Prostate gland (tissue), 2 donors: ENCODE data around the gene ZMYND11. TPM values are rescaled to one million over a fixed set of nuclear protein-coding genes. Genes with fewer than 3 reads are reported as not detected.

Experiments
- DNase-seq: peaks from one replicate; pipeline ENCODE4 v3.0.0-alpha.2; 2019; ENCODE audit warnings: low spot score
- H3K27ac ChIP-seq, 2 donors: fragments of 200-600 bp; sonication (generic); 2 replicates each; pipeline ENCODE4 v1.5.1; 2017 to 2019
- H3K27me3 ChIP-seq: fragments of 200-600 bp; sonication (generic); replicated peaks from 2 replicates; pipeline ENCODE4 v1.5.1; 2019; ENCODE audit not compliant: insufficient read depth
- H3K36me3 ChIP-seq, 2 donors: fragments of 200-600 bp; sonication (generic); 1 replicate in 1 of 2; 2 replicates in 1 of 2; pipeline versions ENCODE4 v1.5.1 to v1.8.1; 2017 to 2019
- H3K4me1 ChIP-seq: fragments of 200-600 bp; sonication (generic); replicated peaks from 2 replicates; pipeline ENCODE4 v1.5.1; 2019
- H3K4me3 ChIP-seq, 2 donors: fragments of 200-600 bp; sonication (generic); 2 replicates each; pipeline ENCODE4 v1.5.1; 2017 to 2019
- H3K9me3 ChIP-seq: fragments of 200-600 bp; sonication (generic); 2 replicates; pipeline ENCODE4 v1.5.1; 2017
- CTCF ChIP-seq, 4 experiments: fragments of 200-600 bp in 2 of 4; fragments of 450-650 bp in 2 of 4; sonication (generic) in 2 of 4; IDR thresholded peaks; 1 replicate in 3 of 4; 2 replicates in 1 of 4; pipeline ENCODE4 v1.5.1; 2016 to 2019; ENCODE audit warnings: antibody characterized with exemption in 4 of 4, mild to moderate bottlenecking in 2 of 4, moderate library complexity in 2 of 4
- POLR2A ChIP-seq: fragments of 450-650 bp; IDR thresholded peaks from one replicate; pipeline ENCODE4 v1.6.1; 2016; ENCODE audit warnings: antibody characterized with exemption, mild to moderate bottlenecking
- POLR2AphosphoS5 ChIP-seq: sonication (generic); formaldehyde crosslinking; IDR thresholded peaks from one replicate; pipeline ENCODE4 v1.6.1; 2017; ENCODE audit warnings: antibody characterized with exemption
- WGBS: methylation state at CpG from one replicate; pipeline ENCODE4 v1.1.5; 2018; 5-methylcytosine and 5-hydroxymethylcytosine counted together
- intact Hi-C: fragments of 100-400 bp; cut with DNase I; formaldehyde crosslinking; loops from one replicate; pipeline ENCODE4 v1.14.2; 2022
- total RNA-seq, 2 donors: library from RNA; depleted of rRNA; stranded (reverse); fragments of >200 nt; gene quantifications; one replicate each; pipeline ENCODE4 v1.1.0, GENCODE V29; 2016

ZMYND11 gene
- total RNA-seq, 2 donors from 2014 or later, result 66.6 to 78.1 TPM

- DNase-seq, result no peak
- intact Hi-C loops, result no loop called here
- no peaks in the 10 kb centered on the region for H3K4me1 ChIP-seq
- no peaks in the 10 kb centered on the region for H3K36me3 ChIP-seq
- H3K4me3 ChIP-seq, result no peak overlapping the region
- no peaks in the 10 kb centered on the region for H3K27me3 ChIP-seq
- WGBS, result 89% methylated on average over 6 of the region's 6 CpGs
- TF ChIP-seq CTCF (IDR thresholded peaks at IDR 0.05) (no peak), POLR2AphosphoS5 (no peak), POLR2A (no peak)
- no peak overlapping the region for H3K27ac ChIP-seq
- H3K9me3 ChIP-seq, result no peaks in the 10 kb centered on the region
Observed at GRCh38 chr10:201328-201771, 66.1 kb downstream of the ZMYND11 start.

GRCh38 chr10:208616-209015 lies 73.4 kb downstream of the ZMYND11 start:
- Histone ChIP-seq H3K27ac (no peak overlapping the region), H3K9me3 (no peaks in the 10 kb centered on the region), H3K36me3 (no peaks in the 10 kb centered on the region), H3K4me1 (no peaks in the 10 kb centered on the region), H3K4me3 (no peak overlapping the region), H3K27me3 (no peaks in the 10 kb centered on the region)
- intact Hi-C loops, result no loop called here
- DNase-seq, result no peak
- WGBS, result 90% methylated on average over 4 of the region's 4 CpGs
- TF ChIP-seq POLR2A (no peak), CTCF (IDR thresholded peaks at IDR 0.05) (no peak), POLR2AphosphoS5 (no peak)

GRCh38 chr10:209357-209756 lies 74.1 kb downstream of the ZMYND11 start:
- Histone ChIP-seq H3K27me3 (no peaks in the 10 kb centered on the region), H3K36me3 (no peaks in the 10 kb centered on the region), H3K27ac (no peak overlapping the region), H3K4me1 (no peaks in the 10 kb centered on the region), H3K4me3 (no peak overlapping the region), H3K9me3 (no peaks in the 10 kb centered on the region)
- intact Hi-C loops, result no loop called here
- WGBS, result 93% methylated on average over 6 of the region's 6 CpGs
- DNase-seq, result no peak
- TF ChIP-seq POLR2A (no peak), POLR2AphosphoS5 (no peak), CTCF (IDR thresholded peaks at IDR 0.05) (no peak)

- Histone ChIP-seq H3K27me3 (no peaks in the 10 kb centered on the region), H3K9me3 (no peaks in the 10 kb centered on the region), H3K36me3 (no peaks in the 10 kb centered on the region), H3K27ac (no peak overlapping the region), H3K4me1 (no peaks in the 10 kb centered on the region), H3K4me3 (no peak overlapping the region)
- no peak for DNase-seq
- no peak for TF ChIP-seq POLR2AphosphoS5
- TF ChIP-seq POLR2A, result no peak
- intact Hi-C loops, result no loop called here
- 83% methylated on average over 5 of the region's 5 CpGs for WGBS
Observed at GRCh38 chr10:210297-210696, 75.0 kb downstream of the ZMYND11 start.

GRCh38 chr10:215444-215843 lies 80.2 kb downstream of the ZMYND11 start:
- no peak overlapping the region for H3K27ac ChIP-seq
- intact Hi-C loops, result no loop called here
- H3K27me3 ChIP-seq, result no peaks in the 10 kb centered on the region
- H3K9me3 ChIP-seq, result no peaks in the 10 kb centered on the region
- WGBS, result 92% methylated on average over 4 of the region's 4 CpGs
- H3K36me3 ChIP-seq, result no peaks in the 10 kb centered on the region
- DNase-seq, result no peak
- no peak overlapping the region for H3K4me3 ChIP-seq
- H3K4me1 ChIP-seq, result no peaks in the 10 kb centered on the region
- TF ChIP-seq CTCF (IDR thresholded peaks at IDR 0.05) (no peak), POLR2A (no peak), POLR2AphosphoS5 (no peak)
